HepG2 (cell line): ENCODE results near the gene RPS2. TPM values are rescaled to one million over a fixed set of nuclear protein-coding genes. Genes with fewer than 3 reads are reported as not detected.

Experiments used
- ATAC-seq: fragments of 200-7000 bp; cut with Tn5 transposase; 3 replicates; pipeline ENCODE4 v1.9.1; 2020; ENCODE audit warnings: mild to moderate bottlenecking, moderate library complexity
- BruUV-seq: library from RNA; stranded (reverse); fragments of 400-500 nt; replicated peaks from 2 replicates; lab custom pipeline; 2021; lab: Mats Ljungman, UMichigan
- CTCF ChIA-PET: fragments of 300-600 bp; formaldehyde crosslinking; extraction: SDS; loops from one replicate; lab custom pipeline; 2021; ENCODE audit warnings: low total read pairs, inconsistent platforms, low intra/inter-chr PET ratio; lab: Yijun Ruan, JAX
- POLR2A ChIA-PET: fragments of 350-600 bp; sonication (Branson Sonifier 250); formaldehyde crosslinking; loops from one replicate; lab custom pipeline; 2020; ENCODE audit warnings: antibody characterized with exemption, inconsistent platforms; lab: Yijun Ruan, JAX
- DNase-seq: peaks from one replicate; pipeline ENCODE4 v3.0.0-alpha.2; 2015; ENCODE audit warnings: low spot score
- FAIRE-seq: peaks from 3 replicates; lab custom pipeline; 2011; peaks lifted over from hg19 to GRCh38; lab: Jason Lieb, UNC
- H2AFZ ChIP-seq: one replicate; pipeline ENCODE4 v1.6.1; 2011; ENCODE audit warnings: low read length, inconsistent platforms
- H3K27ac ChIP-seq: fragments of 300-600 bp; 3 replicates; pipeline ENCODE4 v1.8.0; 2011; ENCODE audit warnings: mixed run types, mild to moderate bottlenecking, mixed read lengths, low read length, inconsistent platforms; ENCODE audit not compliant: insufficient read depth; ENCODE audit errors: extremely low read length
- H3K27me3 ChIP-seq, 2 experiments: fragments of 200-600 bp in 1 of 2; 2 replicates in 1 of 2; 3 replicates in 1 of 2; pipeline versions ENCODE4 v1.6.0 to v1.8.0; 2011; ENCODE audit warnings: low read length in 2 of 2, mild to moderate bottlenecking in 2 of 2, moderate library complexity in 2 of 2, inconsistent platforms in 1 of 2; ENCODE audit not compliant: insufficient read depth in 2 of 2, control insufficient read depth in 1 of 2
- H3K36me3 ChIP-seq, 2 experiments: fragments of 200-600 bp in 1 of 2; replicated peaks in 1 of 2; 2 replicates in 1 of 2; 3 replicates in 1 of 2; pipeline versions ENCODE4 v1.5.1 to v1.8.0; 2011; ENCODE audit warnings: low read length in 2 of 2, inconsistent platforms in 1 of 2; ENCODE audit not compliant: insufficient read depth in 2 of 2, control insufficient read depth in 1 of 2
- H3K4me1 ChIP-seq: 2 replicates; pipeline ENCODE4 v1.5.1; 2012; ENCODE audit warnings: low read length, inconsistent platforms; ENCODE audit not compliant: insufficient read depth
- H3K4me2 ChIP-seq: 2 replicates; pipeline ENCODE4 v1.6.0; 2011; ENCODE audit warnings: low read depth, low read length, inconsistent platforms
- H3K4me3 ChIP-seq, 3 experiments: fragments of 200-600 bp in 1 of 3; sonication (generic), shearing (Covaris generic) in 1 of 3; replicated peaks in 1 of 3; 2 replicates each; pipeline ENCODE4 v1.5.1; 2011 to 2016; ENCODE audit warnings: low read length in 3 of 3, inconsistent platforms in 2 of 3, low read depth in 2 of 3, mild to moderate bottlenecking in 2 of 3, control low read depth in 1 of 3, mixed read lengths in 1 of 3; ENCODE audit not compliant: insufficient read depth in 1 of 3
- H3K79me2 ChIP-seq: one replicate; pipeline ENCODE4 v1.6.1; 2011; ENCODE audit warnings: low read length, inconsistent platforms; ENCODE audit not compliant: insufficient read depth
- H3K9ac ChIP-seq: 2 replicates; pipeline ENCODE4 v1.6.0; 2011; ENCODE audit warnings: mild to moderate bottlenecking, low read depth, low read length, inconsistent platforms; ENCODE audit not compliant: insufficient read depth
- H3K9me3 ChIP-seq: 2 replicates; pipeline ENCODE4 v1.5.1; 2012; ENCODE audit warnings: mild to moderate bottlenecking, low read length
- H4K20me1 ChIP-seq: 2 replicates; pipeline ENCODE4 v1.6.0; 2011; ENCODE audit warnings: inconsistent platforms, mild to moderate bottlenecking, low read length, moderate library complexity; ENCODE audit not compliant: insufficient read depth
- CHCHD3 ChIP-seq: sonication (generic); formaldehyde crosslinking; IDR thresholded peaks from 2 replicates; pipeline ENCODE4 v1.8.0; 2022; ENCODE audit warnings: mild to moderate bottlenecking, missing genetic modification reagents, moderate library complexity
- POLR2AphosphoS5 ChIP-seq: IDR thresholded peaks from 2 replicates; pipeline ENCODE4 v1.6.1; 2012; ENCODE audit warnings: low read depth, low read length
- PTBP1 ChIP-seq: fragments of 200-400 bp; formaldehyde crosslinking; IDR thresholded peaks from 2 replicates; pipeline ENCODE4 v1.6.1; 2018; ENCODE audit warnings: low read length, low read depth; ENCODE audit not compliant: poor library complexity, severe bottlenecking
- SMYD3 ChIP-seq: sonication (generic); formaldehyde crosslinking; IDR thresholded peaks from 2 replicates; pipeline ENCODE4 v1.8.1; 2023; ENCODE audit warnings: mild to moderate bottlenecking, missing genetic modification reagents
- TARDBP ChIP-seq: sonication (generic); formaldehyde crosslinking; IDR thresholded peaks from 2 replicates; pipeline ENCODE4 v1.8.0; 2022; ENCODE audit warnings: mild to moderate bottlenecking, missing genetic modification reagents
- ZNF772 ChIP-seq: sonication (generic); formaldehyde crosslinking; IDR thresholded peaks from 2 replicates; pipeline ENCODE4 v1.5.0; 2020; ENCODE audit warnings: mild to moderate bottlenecking, missing genetic modification reagents
- WGBS: methylation state at CpG from one replicate; pipeline ENCODE4 v1.1.6; 2017; ENCODE audit warnings: low lambda C conversion rate; 5-methylcytosine and 5-hydroxymethylcytosine counted together
- in situ Hi-C: cut with HindIII; loops from 2 replicates; pipeline ENCODE4 v1.10.0; 2017; ENCODE audit warnings: low pct_unique_long_range_greater_than_20kb; ENCODE audit not compliant: extremely low pct_ligation_motif_present
- intact Hi-C: fragments of 100-400 bp; cut with micrococcal nuclease; formaldehyde crosslinking; loops from one replicate; pipeline ENCODE4 v1.10.0; 2022; ENCODE audit not compliant: unreplicated experiment
- polyA plus RNA-seq, 8 experiments: library from polyadenylated mRNA; depleted of rRNA in 3 of 8; stranded (reverse) in 7 of 8; unstranded in 1 of 8; fragments of >200 nt; fragmentation: Illumina TruSeq in 4 of 8; extraction: Trizol in 4 of 8; gene quantifications; 2 replicates each; pipeline versions ENCODE4 v1.2.1 to v1.2.3, GENCODE V29; 2011 to 2016; ENCODE audit warnings: low read depth in 4 of 8, missing spikeins in 1 of 8, mixed read lengths in 1 of 8; ENCODE audit not compliant: insufficient read depth in 1 of 8
- total RNA-seq, 5 experiments: library from RNA; depleted of rRNA; stranded (reverse); fragments of >200 nt; fragmentation: Illumina TruSeq; extraction: Trizol; gene quantifications; 2 replicates each; pipeline ENCODE4 v1.2.3, GENCODE V29; 2016; ENCODE audit warnings: low read depth in 1 of 5
- TF ChIP-seq, protein P1 (sequence below): sonication (generic); formaldehyde crosslinking; IDR thresholded peaks from 2 replicates; pipeline ENCODE4 v1.4.0; 2020; ENCODE audit warnings: mild to moderate bottlenecking, missing genetic modification reagents
- TF ChIP-seq, protein P2 (sequence below): sonication (generic); formaldehyde crosslinking; IDR thresholded peaks from 2 replicates; pipeline ENCODE4 v1.4.0; 2020; ENCODE audit warnings: missing genetic modification reagents
- TF ChIP-seq, protein P3 (sequence below): IDR thresholded peaks from 2 replicates; pipeline ENCODE4 v1.6.1; 2016; ENCODE audit warnings: mild to moderate bottlenecking, missing biosample characterization, missing genetic modification reagents
- TF ChIP-seq, protein P4 (sequence below), 2 experiments: sonication (generic) in 1 of 2; formaldehyde crosslinking in 1 of 2; IDR thresholded peaks; 2 replicates each; pipeline versions ENCODE4 v1.4.0 to v1.6.1; 2018 to 2020; ENCODE audit warnings: missing genetic modification reagents in 2 of 2, borderline replicate concordance in 1 of 2, low read depth in 1 of 2, mild to moderate bottlenecking in 1 of 2, missing biosample characterization in 1 of 2
- TF ChIP-seq, protein P5 (sequence below): sonication (generic); formaldehyde crosslinking; IDR thresholded peaks from one replicate; pipeline ENCODE4 v1.5.1; 2020; ENCODE audit warnings: mild to moderate bottlenecking, missing genetic modification reagents; ENCODE audit errors: not compliant biosample characterization

RPS2 gene
- total and polyA plus RNA-seq, 2 of the 13 experiments (the other 11 are each of a cell fraction or from before 2014, with no cell fraction given) = 1,908 to 4,514 TPM

DNA sequence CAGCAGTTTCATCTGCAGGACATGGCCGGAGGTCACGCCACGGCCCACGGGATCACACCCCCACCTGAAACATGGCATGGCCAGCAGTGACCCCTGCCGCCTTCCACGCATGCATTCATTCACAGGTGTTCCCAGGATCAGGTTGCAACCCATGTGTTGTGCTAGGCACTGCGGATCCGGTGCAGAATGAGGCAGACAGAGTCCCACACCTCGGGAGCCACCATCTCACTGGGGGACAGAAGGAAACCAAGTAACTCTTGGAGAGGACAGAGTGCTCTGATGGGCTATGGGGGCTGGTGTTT, 17.3 kb downstream of the RPS2 start:
- DNase-seq (no peak), ATAC-seq (no peak), FAIRE-seq (no peak)
- H3K36me3 ChIP-seq = no peaks in the 10 kb centered on the region
- intact Hi-C loops = no loop called here
- ChIA-PET CTCF (no interaction called here), POLR2A (interaction anchor here (1.6 to 3.2 kb wide), 3 partner anchors 13 to 17 kb away, joined by 4 to 18 read pairs (median 8); partner anchors contain the start of gene RPS2)
- peaks cover 7% of the 10 kb centered on the region for H3K79me2 ChIP-seq
- H2AFZ ChIP-seq = no peak overlapping the region
- no peaks in the 10 kb centered on the region; the same call in 1 of the 2 replicates for H4K20me1 ChIP-seq
- H3K9me3 ChIP-seq = no peaks in the 10 kb centered on the region
- no peak overlapping the region for H3K4me2 ChIP-seq
- in situ Hi-C loops = no loop called here
- H3K27ac ChIP-seq = no peak overlapping the region
- WGBS = 40% methylated on average over 3 of the region's 9 CpGs
- TF ChIP-seq SMYD3 (CRISPR knock-in tag) (no peak), PTBP1 (no peak), ZNF772 (CRISPR knock-in tag) (no peak), CHCHD3 (CRISPR knock-in tag) (no peak), TARDBP (CRISPR knock-in tag) (no peak), POLR2AphosphoS5 (no peak)
- TF ChIP-seq, protein P1, sequence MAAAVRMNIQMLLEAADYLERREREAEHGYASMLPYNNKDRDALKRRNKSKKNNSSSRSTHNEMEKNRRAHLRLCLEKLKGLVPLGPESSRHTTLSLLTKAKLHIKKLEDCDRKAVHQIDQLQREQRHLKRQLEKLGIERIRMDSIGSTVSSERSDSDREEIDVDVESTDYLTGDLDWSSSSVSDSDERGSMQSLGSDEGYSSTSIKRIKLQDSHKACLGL = no peak
- TF ChIP-seq, protein P2, sequence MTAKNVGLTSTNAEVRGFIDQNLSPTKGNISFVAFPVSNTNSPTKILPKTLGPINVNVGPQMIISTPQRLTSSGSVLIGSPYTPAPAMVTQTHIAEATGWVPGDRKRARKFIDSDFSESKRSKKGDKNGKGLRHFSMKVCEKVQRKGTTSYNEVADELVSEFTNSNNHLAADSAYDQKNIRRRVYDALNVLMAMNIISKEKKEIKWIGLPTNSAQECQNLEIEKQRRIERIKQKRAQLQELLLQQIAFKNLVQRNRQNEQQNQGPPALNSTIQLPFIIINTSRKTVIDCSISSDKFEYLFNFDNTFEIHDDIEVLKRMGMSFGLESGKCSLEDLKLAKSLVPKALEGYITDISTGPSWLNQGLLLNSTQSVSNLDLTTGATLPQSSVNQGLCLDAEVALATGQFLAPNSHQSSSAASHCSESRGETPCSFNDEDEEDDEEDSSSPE (CRISPR knock-in tag) = no peak
- TF ChIP-seq, protein P3, sequence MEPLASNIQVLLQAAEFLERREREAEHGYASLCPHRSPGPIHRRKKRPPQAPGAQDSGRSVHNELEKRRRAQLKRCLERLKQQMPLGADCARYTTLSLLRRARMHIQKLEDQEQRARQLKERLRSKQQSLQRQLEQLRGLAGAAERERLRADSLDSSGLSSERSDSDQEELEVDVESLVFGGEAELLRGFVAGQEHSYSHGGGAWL (CRISPR knock-in tag) = no peak
- TF ChIP-seq, protein P4, sequence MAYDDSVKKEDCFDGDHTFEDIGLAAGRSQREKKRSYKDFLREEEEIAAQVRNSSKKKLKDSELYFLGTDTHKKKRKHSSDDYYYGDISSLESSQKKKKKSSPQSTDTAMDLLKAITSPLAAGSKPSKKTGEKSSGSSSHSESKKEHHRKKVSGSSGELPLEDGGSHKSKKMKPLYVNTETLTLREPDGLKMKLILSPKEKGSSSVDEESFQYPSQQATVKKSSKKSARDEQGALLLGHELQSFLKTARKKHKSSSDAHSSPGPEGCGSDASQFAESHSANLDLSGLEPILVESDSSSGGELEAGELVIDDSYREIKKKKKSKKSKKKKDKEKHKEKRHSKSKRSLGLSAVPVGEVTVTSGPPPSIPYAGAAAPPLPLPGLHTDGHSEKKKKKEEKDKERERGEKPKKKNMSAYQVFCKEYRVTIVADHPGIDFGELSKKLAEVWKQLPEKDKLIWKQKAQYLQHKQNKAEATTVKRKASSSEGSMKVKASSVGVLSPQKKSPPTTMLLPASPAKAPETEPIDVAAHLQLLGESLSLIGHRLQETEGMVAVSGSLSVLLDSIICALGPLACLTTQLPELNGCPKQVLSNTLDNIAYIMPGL (CRISPR knock-in tag; IDR thresholded peaks at IDR 0.05; ENCODE audit: borderline replicate concordance in 1 of 2, low read depth in 1 of 2) = no peak
- TF ChIP-seq, protein P5, sequence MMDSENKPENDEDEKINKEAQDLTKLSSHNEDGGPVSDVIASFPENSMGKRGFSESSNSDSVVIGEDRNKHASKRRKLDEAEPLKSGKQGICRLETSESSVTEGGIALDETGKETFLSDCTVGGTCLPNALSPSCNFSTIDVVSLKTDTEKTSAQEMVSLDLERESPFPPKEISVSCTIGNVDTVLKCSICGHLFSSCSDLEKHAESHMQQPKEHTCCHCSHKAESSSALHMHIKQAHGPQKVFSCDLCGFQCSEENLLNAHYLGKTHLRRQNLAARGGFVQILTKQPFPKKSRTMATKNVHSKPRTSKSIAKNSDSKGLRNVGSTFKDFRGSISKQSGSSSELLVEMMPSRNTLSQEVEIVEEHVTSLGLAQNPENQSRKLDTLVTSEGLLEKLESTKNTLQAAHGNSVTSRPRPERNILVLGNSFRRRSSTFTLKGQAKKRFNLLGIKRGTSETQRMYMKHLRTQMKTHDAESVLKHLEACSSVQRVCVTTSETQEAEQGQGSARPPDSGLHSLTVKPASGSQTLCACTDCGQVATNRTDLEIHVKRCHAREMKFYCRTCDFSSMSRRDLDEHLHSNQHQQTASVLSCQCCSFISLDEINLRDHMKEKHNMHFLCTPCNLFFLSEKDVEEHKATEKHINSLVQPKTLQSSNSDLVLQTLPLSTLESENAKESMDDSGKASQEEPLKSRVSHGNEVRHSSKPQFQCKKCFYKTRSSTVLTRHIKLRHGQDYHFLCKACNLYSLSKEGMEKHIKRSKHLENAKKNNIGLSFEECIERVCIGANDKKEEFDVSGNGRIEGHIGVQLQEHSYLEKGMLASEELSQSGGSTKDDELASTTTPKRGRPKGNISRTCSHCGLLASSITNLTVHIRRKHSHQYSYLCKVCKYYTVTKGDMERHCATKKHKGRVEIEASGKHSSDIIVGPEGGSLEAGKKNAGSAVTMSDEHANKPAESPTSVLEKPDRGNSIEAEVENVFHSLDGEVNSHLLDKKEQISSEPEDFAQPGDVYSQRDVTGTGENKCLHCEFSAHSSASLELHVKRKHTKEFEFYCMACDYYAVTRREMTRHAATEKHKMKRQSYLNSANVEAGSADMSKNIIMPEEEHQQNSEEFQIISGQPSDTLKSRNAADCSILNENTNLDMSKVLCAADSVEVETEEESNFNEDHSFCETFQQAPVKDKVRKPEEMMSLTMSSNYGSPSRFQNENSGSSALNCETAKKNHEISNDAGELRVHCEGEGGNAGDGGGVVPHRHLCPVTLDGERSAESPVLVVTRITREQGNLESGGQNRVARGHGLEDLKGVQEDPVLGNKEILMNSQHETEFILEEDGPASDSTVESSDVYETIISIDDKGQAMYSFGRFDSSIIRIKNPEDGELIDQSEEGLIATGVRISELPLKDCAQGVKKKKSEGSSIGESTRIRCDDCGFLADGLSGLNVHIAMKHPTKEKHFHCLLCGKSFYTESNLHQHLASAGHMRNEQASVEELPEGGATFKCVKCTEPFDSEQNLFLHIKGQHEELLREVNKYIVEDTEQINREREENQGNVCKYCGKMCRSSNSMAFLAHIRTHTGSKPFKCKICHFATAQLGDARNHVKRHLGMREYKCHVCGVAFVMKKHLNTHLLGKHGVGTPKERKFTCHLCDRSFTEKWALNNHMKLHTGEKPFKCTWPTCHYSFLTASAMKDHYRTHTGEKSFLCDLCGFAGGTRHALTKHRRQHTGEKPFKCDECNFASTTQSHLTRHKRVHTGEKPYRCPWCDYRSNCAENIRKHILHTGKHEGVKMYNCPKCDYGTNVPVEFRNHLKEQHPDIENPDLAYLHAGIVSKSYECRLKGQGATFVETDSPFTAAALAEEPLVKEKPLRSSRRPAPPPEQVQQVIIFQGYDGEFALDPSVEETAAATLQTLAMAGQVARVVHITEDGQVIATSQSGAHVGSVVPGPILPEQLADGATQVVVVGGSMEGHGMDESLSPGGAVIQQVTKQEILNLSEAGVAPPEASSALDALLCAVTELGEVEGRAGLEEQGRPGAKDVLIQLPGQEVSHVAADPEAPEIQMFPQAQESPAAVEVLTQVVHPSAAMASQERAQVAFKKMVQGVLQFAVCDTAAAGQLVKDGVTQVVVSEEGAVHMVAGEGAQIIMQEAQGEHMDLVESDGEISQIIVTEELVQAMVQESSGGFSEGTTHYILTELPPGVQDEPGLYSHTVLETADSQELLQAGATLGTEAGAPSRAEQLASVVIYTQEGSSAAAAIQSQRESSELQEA = no peak
- peaks cover 35% of the 10 kb centered on the region for H3K4me1 ChIP-seq
- no peak overlapping the region for H3K9ac ChIP-seq
- H3K27me3 ChIP-seq = peaks cover 0 to 5% of the 10 kb centered on the region in 2 experiments; a peak in 1 of 5 replicates
- BruUV-seq = no TSS peak
- no peak overlapping the region for H3K4me3 ChIP-seq
